ENCODE data around the gene ERI2. TPM values are rescaled to one million over a fixed set of nuclear protein-coding genes. Genes with fewer than 3 reads are reported as not detected.

Gene ERI2, protein sequence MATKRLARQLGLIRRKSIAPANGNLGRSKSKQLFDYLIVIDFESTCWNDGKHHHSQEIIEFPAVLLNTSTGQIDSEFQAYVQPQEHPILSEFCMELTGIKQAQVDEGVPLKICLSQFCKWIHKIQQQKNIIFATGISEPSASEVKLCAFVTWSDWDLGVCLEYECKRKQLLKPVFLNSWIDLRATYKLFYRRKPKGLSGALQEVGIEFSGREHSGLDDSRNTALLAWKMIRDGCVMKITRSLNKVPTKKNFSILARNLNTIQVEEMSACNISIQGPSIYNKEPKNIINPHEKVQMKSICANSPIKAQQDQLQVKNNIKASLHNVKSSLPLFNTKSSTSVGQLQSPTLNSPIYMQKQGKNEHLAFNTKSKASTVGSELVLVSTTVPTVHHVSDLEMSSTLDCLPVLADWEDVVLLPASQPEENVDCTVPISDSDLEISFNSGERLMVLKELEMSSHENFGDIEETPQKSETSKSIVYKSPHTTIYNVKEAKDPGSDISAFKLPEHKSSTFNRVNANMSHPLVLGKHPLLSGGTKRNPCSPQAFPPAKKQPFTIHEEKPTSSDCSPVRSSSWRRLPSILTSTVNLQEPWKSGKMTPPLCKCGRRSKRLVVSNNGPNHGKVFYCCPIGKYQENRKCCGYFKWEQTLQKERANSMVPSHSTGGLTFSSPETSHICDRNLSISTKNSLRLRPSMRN
- 35.4 TPM for polyA plus RNA-seq (2013, experiment 1 of 4)
- polyA plus RNA-seq (2013, experiment 2 of 4): 34.0 TPM
- 29.1 TPM for polyA plus RNA-seq (2013, experiment 3 of 4)
- polyA plus RNA-seq (2013, experiment 4 of 4): 30.8 TPM

DNA sequence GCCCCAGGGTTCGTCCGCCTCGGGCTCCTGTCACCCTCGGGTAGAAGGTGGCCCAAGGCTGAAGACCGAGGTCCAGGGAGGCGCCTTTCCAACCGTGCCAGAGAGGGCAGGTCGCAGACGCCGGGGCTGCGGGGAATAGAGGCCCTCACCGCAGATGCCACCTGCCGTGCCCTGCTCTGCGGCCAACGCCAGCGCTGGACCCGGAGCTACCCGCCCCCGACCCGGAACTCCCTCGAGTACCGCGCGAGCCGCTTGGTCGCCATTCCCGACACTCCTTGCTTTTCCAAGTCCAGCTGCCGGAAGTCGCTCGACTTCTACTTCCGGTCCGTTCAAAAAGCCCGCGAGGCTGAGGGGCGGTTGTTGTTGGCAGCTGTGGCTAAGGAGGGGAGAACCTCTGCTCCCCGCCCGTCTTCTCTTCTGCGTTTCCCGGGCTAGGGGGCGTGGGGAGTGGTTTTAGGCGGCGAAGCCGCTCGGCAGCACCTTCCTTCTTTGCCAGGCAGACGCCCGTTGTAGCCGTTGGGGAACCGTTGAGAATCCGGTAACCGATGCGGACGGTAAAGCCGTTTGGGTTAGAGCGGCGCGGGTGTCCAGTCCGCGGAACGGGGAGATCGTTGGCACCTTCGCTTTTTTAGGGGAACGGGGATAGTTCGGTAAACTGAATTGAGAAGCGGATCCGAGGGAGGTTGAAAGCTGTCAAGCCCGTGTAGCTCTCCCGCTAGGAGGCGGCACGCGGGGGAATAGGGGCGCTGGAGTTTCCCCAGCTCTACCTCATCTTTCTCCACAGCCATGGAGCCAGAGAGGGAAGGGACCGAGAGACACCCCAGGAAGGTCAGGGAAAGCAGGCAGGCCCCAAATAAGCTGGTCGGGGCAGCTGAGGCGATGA, at the start of gene ERI2, which contains the start of gene REXO5:
ERI2 (minus strand) TSS at position 305 of the 883 bp plus-strand sequence; CDS start at position 263, 42 bp downstream.
REXO5 (plus strand) TSS at position 360 of the 883 bp plus-strand sequence; CDS start at position 787, 427 bp downstream.
- Histone ChIP-seq H3K36me3 (ENCODE audit: control insufficient read depth, insufficient read depth, low read length) (no peaks in the 10 kb centered on the region), H3K4me1 (ENCODE audit: control insufficient read depth, insufficient read depth, low read length) (no peaks in the 10 kb centered on the region), H3K27me3 (ENCODE audit: control insufficient read depth, insufficient read depth, low read length, poor library complexity, severe bottlenecking) (no peaks in the 10 kb centered on the region), H3K27ac (ENCODE audit: insufficient read depth, low read depth, low read length, poor library complexity, severe bottlenecking) (peak within 1 kb of the TSS; percentile 90), H3K4me3 (ENCODE audit: insufficient read depth, low read depth, low read length) (peak within 1 kb of the TSS; percentile 81), H3K9me3 (ENCODE audit: control insufficient read depth, low read length) (no peaks in the 10 kb centered on the region)
- WGBS, 2 experiments: 0% methylated on average over 74 of the region's 74 CpGs

DNA sequence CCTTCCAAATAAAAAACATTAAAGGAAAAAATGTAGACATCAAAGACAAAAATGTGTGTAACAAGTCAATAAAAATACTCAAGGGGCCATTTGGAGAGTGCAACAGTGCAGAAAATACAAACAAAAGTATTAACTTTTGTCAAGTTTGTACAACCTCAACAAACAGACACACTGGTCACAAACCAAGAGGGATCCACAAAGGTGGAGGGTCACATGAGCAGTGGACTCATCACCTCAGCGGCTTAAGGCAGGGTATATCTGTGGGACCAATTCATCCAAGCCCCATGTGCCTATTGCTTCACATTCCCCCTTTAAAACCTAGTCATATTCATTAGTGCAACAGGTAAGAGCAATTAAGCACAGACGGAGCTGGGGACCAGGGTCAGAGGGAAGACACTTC, 48.7 kb upstream of the ERI2 start:
- Histone ChIP-seq H3K4me1 (ENCODE audit: control insufficient read depth, insufficient read depth, low read length) (no peaks in the 10 kb centered on the region), H3K9me3 (ENCODE audit: control insufficient read depth, low read length) (no peaks in the 10 kb centered on the region), H3K4me3 (ENCODE audit: insufficient read depth, low read depth, low read length) (no peak overlapping the region), H3K27me3 (ENCODE audit: control insufficient read depth, insufficient read depth, low read length, poor library complexity, severe bottlenecking) (no peaks in the 10 kb centered on the region), H3K36me3 (ENCODE audit: control insufficient read depth, insufficient read depth, low read length) (no peaks in the 10 kb centered on the region), H3K27ac (ENCODE audit: insufficient read depth, low read depth, low read length, poor library complexity, severe bottlenecking) (no peak overlapping the region)
- WGBS, 2 experiments: 96 to 97% methylated on average over 2 of the region's 2 CpGs

DNA sequence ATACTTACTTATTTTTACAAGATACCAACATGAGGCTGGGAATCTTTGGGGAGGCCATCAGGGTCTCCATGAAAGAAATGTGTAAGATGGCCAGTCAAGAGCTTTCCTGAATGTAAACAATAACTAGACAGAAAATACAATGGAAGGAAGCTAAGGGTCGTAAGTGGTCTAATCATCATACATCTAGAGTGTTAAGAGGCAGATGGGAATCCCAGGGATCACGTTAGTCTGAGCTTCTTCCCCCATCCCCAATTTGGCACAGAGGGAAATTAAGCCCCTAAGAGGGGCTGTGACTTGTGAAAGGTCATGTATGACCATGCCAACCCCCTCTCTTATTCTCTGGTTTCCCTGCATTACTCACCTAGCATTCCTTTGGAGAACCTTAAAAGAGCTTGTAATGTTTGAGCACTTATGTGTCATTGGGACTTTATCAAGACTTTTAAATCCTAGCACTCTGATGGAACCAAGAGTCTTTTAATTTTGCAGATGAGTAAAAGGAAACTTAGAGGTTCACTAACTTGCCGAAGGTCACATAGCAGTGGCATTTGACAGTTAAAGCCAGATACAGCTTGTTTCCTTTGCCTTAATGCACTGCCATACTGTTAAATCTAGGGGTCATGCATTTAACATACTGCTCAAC, 47.8 kb upstream of the ERI2 start:
- Histone ChIP-seq H3K9me3 (ENCODE audit: control insufficient read depth, low read length) (no peaks in the 10 kb centered on the region), H3K36me3 (ENCODE audit: control insufficient read depth, insufficient read depth, low read length) (no peaks in the 10 kb centered on the region), H3K27me3 (ENCODE audit: control insufficient read depth, insufficient read depth, low read length, poor library complexity, severe bottlenecking) (no peaks in the 10 kb centered on the region), H3K27ac (ENCODE audit: insufficient read depth, low read depth, low read length, poor library complexity, severe bottlenecking) (no peak overlapping the region), H3K4me3 (ENCODE audit: insufficient read depth, low read depth, low read length) (no peak overlapping the region), H3K4me1 (ENCODE audit: control insufficient read depth, insufficient read depth, low read length) (no peaks in the 10 kb centered on the region)
- 96% methylated on average over 3 of the region's 3 CpGs for WGBS, 2 experiments

DNA sequence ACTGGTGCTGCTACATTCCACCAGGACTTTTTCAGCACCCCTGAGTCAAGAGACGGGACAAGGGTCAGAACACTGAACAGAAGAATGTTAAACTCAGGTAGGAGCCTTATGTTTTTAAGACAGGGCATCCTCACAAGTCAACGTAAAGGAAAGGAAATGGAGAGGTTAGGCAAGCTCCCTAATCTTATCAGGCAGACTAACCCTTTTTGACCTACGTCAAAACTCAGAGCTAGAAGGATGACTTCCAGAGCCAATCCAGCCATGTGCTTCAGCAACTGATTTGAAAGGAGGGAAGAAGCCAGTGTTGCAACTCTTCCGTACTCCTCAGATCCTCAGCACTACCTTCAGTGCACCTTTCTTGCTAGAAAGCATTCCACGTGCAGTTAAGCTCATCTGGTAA, 46.9 kb upstream of the ERI2 start:
- Histone ChIP-seq H3K4me3 (ENCODE audit: insufficient read depth, low read depth, low read length) (no peak overlapping the region), H3K36me3 (ENCODE audit: control insufficient read depth, insufficient read depth, low read length) (no peaks in the 10 kb centered on the region), H3K27ac (ENCODE audit: insufficient read depth, low read depth, low read length, poor library complexity, severe bottlenecking) (no peak overlapping the region), H3K4me1 (ENCODE audit: control insufficient read depth, insufficient read depth, low read length) (no peaks in the 10 kb centered on the region), H3K27me3 (ENCODE audit: control insufficient read depth, insufficient read depth, low read length, poor library complexity, severe bottlenecking) (no peaks in the 10 kb centered on the region), H3K9me3 (ENCODE audit: control insufficient read depth, low read length) (no peaks in the 10 kb centered on the region)
- WGBS, 2 experiments: 93 to 95% methylated on average over 4 to 5 of the region's 5 CpGs

DNA sequence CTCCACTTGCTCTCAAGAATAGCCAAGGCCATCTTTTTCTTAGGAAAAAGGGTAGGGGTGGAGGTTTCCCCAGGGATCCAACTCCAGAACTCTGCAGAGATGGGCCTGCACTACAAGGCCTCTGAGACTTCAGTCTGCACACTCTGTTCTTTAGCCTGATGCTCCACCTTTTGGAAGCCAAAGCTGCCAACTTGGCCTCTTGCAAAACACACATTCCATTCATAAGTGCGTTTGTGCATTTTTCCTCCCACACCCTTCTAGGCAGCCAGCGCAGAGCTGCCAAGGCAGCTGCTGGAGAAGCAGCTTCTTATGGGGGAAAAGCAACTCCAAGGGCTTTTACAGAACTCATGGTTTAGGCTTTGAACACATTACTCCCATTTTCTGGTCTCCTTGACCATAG, 45.3 kb upstream of the ERI2 start:
- WGBS, 2 experiments: 87 to 90% methylated on average over 2 of the region's 2 CpGs
- H3K9me3 ChIP-seq (ENCODE audit: control insufficient read depth, low read length): no peaks in the 10 kb centered on the region

DNA sequence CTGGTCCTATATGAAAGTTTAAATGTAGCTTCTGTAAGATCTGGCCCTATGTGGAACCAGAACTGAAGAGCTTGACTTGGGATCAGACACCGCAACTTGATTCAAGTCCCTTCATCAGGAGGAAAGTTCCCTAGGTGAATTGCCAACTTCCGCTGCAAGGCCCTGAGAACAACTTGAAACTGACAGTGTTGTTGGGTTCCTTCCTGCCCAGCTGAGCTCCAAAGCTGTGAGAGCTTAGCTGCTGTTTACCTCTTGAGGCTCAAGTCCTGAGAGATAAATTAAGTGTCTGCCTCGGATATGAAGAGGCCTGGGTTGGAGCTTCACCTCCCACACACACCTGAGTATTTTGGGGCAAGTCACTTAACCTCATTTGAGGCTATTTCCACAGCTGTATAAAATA, 44.7 kb upstream of the ERI2 start:
- Histone ChIP-seq H3K9me3 (ENCODE audit: control insufficient read depth, low read length) (no peaks in the 10 kb centered on the region), H3K4me3 (ENCODE audit: insufficient read depth, low read depth, low read length) (no peak overlapping the region), H3K27ac (ENCODE audit: insufficient read depth, low read depth, low read length, poor library complexity, severe bottlenecking) (no peak overlapping the region), H3K27me3 (ENCODE audit: control insufficient read depth, insufficient read depth, low read length, poor library complexity, severe bottlenecking) (no peaks in the 10 kb centered on the region), H3K4me1 (ENCODE audit: control insufficient read depth, insufficient read depth, low read length) (no peaks in the 10 kb centered on the region), H3K36me3 (ENCODE audit: control insufficient read depth, insufficient read depth, low read length) (no peaks in the 10 kb centered on the region)
- 96 to 97% methylated on average over 3 of the region's 3 CpGs for WGBS, 2 experiments

More for the DNA sequence above, 45.3 kb upstream of the ERI2 start:
- H3K27ac ChIP-seq (ENCODE audit: insufficient read depth, low read depth, low read length, poor library complexity, severe bottlenecking): no peak overlapping the region
- H3K27me3 ChIP-seq (ENCODE audit: control insufficient read depth, insufficient read depth, low read length, poor library complexity, severe bottlenecking): no peaks in the 10 kb centered on the region
- H3K4me3 ChIP-seq (ENCODE audit: insufficient read depth, low read depth, low read length): no peak overlapping the region
- no peaks in the 10 kb centered on the region for H3K36me3 ChIP-seq (ENCODE audit: control insufficient read depth, insufficient read depth, low read length)
- no peaks in the 10 kb centered on the region for H3K4me1 ChIP-seq (ENCODE audit: control insufficient read depth, insufficient read depth, low read length)

DNA sequence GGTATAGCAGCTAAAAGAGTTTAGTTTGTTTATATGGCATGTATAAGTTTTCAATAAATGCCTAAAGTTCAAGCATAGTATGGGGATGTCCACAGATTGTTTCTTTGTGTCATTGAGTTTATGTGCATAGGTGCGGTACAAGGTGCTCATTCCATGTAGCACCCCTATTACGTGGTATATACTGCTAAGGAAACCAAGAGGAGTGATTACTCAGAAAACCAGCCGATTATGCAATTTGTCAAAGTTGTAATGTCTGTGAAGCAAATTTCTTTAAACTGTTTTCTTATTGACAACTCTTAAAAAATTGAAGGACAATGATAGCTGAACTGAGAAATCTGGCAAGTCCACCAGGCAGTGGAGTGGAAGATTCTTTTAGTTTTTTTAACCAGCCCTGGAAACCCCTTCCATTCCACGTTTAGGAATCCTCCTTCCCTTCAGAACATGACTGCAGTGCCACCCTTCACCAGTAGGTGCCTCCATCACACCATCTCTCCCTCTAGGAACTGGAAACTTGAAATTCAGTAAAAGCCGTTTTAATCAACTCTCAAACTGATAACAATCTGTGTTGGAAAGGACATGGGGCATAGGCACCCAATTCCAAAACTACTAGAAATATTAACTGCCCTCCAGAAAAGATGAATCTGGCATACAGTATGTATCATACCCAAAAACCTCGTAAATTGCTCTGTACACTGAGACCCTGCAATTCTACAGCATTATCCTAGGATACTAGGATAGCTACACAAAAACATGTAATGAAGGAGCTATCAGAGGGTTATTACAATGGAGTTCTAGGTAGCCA, 43.5 kb upstream of the ERI2 start:
- H3K9me3 ChIP-seq (ENCODE audit: control insufficient read depth, low read length): no peaks in the 10 kb centered on the region
- 76 to 78% methylated on average over 6 of the region's 6 CpGs for WGBS, 2 experiments
- no peak overlapping the region for H3K27ac ChIP-seq (ENCODE audit: insufficient read depth, low read depth, low read length, poor library complexity, severe bottlenecking)
- H3K36me3 ChIP-seq (ENCODE audit: control insufficient read depth, insufficient read depth, low read length): no peaks in the 10 kb centered on the region
- no peak overlapping the region for H3K4me3 ChIP-seq (ENCODE audit: insufficient read depth, low read depth, low read length)
- no peaks in the 10 kb centered on the region for H3K4me1 ChIP-seq (ENCODE audit: control insufficient read depth, insufficient read depth, low read length)
- H3K27me3 ChIP-seq (ENCODE audit: control insufficient read depth, insufficient read depth, low read length, poor library complexity, severe bottlenecking): no peaks in the 10 kb centered on the region

DNA sequence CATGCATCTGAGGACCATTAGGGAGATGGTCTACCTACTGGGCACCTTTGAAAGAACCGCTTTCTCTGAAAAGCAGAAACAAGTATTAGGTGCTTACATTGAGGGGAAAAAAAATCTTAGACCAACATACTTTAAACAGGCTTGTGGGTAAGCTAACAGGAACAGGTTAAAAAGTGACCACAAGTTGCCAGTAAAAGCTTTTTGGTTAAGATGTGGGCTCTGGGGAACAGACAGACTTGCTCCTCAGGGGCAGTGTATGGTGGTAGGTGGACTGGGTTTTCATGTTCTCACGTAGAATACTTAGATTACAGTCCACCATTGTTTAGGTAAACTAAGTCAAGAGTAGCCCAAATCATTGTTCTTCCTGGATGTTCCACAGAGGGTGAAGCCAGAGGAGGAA, 41.3 kb upstream of the ERI2 start:
- WGBS, 2 experiments: 47 to 88% methylated on average over 1 to 2 of the region's 2 CpGs

DNA sequence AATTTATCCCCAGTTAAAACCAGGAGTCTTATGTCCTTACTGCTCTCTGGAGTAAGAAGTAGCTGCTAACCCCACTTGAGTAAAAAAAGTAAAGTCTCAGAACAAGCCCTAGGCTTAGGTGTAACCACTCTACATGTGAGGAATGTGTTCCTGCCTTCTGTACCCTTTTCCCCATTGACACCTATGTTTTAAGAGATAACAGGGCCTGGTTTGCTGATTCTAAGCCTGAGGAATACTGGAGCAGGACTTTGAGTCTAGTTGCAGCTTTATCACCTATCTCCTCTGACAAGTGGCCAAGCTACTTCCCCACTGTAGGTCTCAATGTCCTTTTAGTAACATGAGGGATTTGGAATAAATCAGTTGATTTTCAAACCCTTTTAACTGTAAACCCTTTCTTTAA, 40.3 kb upstream of the ERI2 start:
- H3K27ac ChIP-seq (ENCODE audit: insufficient read depth, low read depth, low read length, poor library complexity, severe bottlenecking): no peak overlapping the region
- H3K4me3 ChIP-seq (ENCODE audit: insufficient read depth, low read depth, low read length): no peak overlapping the region
- H3K36me3 ChIP-seq (ENCODE audit: control insufficient read depth, insufficient read depth, low read length): no peaks in the 10 kb centered on the region
- H3K9me3 ChIP-seq (ENCODE audit: control insufficient read depth, low read length): no peaks in the 10 kb centered on the region
- no peaks in the 10 kb centered on the region for H3K4me1 ChIP-seq (ENCODE audit: control insufficient read depth, insufficient read depth, low read length)
- no peaks in the 10 kb centered on the region for H3K27me3 ChIP-seq (ENCODE audit: control insufficient read depth, insufficient read depth, low read length, poor library complexity, severe bottlenecking)

More for the DNA sequence above, 41.3 kb upstream of the ERI2 start:
- no peaks in the 10 kb centered on the region for H3K4me1 ChIP-seq (ENCODE audit: control insufficient read depth, insufficient read depth, low read length)
- no peak overlapping the region for H3K27ac ChIP-seq (ENCODE audit: insufficient read depth, low read depth, low read length, poor library complexity, severe bottlenecking)
- H3K36me3 ChIP-seq (ENCODE audit: control insufficient read depth, insufficient read depth, low read length): no peaks in the 10 kb centered on the region
- no peaks in the 10 kb centered on the region for H3K9me3 ChIP-seq (ENCODE audit: control insufficient read depth, low read length)
- H3K4me3 ChIP-seq (ENCODE audit: insufficient read depth, low read depth, low read length): no peak overlapping the region
- H3K27me3 ChIP-seq (ENCODE audit: control insufficient read depth, insufficient read depth, low read length, poor library complexity, severe bottlenecking): no peaks in the 10 kb centered on the region
